ENCODE data around the gene IMPA2. TPM values are rescaled to one million over a fixed set of nuclear protein-coding genes. Genes with fewer than 3 reads are reported as not detected.
A peak's percentile ranks its signal among the peaks of the same experiment; 100 is the strongest.

IMPA2 gene
- total RNA-seq, 6 experiments from 2014 or later: 32.3 to 51.1 (median 45.7) TPM

- ATAC-seq (peak; percentile 97 to 98 (median 98)), DNase-seq (peak; percentile 93 to 96 (median 95))
- Histone ChIP-seq H3K4me1 (peaks cover 0 to 11% (median 5%) of the 10 kb centered on the region in 4 donors), H3K4me3 (peak overlapping the region; percentile 52 to 66 (median 62)), H3K27me3 (no peaks in the 10 kb centered on the region), H3K36me3 (no peaks in the 10 kb centered on the region), H3K27ac (peak overlapping the region; percentile 92 to 96 (median 95)), H3K9me3 (no peaks in the 10 kb centered on the region)
- intact Hi-C loops (cut with DNase I): no loop called here
- under 1% methylated on average over 26 of the region's 55 CpGs for WGBS (ENCODE audit: insufficient coverage, low coverage, low lambda C conversion rate, missing lambda C conversion rate)
- TF ChIP-seq, protein P1, sequence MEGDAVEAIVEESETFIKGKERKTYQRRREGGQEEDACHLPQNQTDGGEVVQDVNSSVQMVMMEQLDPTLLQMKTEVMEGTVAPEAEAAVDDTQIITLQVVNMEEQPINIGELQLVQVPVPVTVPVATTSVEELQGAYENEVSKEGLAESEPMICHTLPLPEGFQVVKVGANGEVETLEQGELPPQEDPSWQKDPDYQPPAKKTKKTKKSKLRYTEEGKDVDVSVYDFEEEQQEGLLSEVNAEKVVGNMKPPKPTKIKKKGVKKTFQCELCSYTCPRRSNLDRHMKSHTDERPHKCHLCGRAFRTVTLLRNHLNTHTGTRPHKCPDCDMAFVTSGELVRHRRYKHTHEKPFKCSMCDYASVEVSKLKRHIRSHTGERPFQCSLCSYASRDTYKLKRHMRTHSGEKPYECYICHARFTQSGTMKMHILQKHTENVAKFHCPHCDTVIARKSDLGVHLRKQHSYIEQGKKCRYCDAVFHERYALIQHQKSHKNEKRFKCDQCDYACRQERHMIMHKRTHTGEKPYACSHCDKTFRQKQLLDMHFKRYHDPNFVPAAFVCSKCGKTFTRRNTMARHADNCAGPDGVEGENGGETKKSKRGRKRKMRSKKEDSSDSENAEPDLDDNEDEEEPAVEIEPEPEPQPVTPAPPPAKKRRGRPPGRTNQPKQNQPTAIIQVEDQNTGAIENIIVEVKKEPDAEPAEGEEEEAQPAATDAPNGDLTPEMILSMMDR (IDR thresholded peaks at IDR 0.05): peak in 1 of 4 donors; percentile 8
- peak; percentile 77 for TF ChIP-seq POLR2A (IDR thresholded peaks at IDR 0.05)
Observed at GRCh38 chr18:11947214-11948191, 33.8 kb upstream of the IMPA2 start.

DNA sequence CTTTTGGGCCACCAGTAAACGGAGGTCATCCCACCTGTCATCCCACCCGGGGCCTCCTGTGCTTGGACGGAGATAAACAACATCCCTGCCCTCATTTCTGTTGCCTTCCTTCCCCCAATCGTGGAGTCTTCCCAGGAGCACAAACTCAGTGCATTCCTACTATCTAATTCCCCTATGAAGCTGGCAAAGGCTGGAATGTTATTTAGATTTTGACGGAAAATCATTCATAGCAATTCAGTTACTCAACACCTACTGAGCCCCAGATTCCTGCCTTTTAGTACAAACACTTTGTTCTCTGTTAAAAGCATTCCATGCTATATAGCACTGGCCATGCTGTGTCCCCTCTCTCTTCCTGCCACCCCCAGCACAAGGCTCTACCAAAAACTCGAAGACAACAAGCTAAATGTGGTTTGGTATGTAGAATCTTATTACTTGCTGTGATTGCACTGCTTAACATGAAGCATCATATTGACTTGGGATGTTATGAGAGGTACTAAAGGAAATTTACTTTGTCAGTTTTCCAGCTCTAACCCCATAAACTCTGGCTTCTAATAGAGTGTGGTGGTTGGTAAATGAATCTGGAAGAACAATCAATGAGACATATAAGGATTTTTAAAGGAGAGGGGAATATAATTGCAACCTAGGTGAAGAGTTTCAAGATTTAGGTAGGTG is 32.3 kb upstream of the IMPA2 start:
- Histone ChIP-seq H3K27ac (no peak overlapping the region), H3K9me3 (no peaks in the 10 kb centered on the region)
- no peak for ATAC-seq

GRCh38 chr18:11950824-11951223 is 30.5 kb upstream of the IMPA2 start:
- intact Hi-C loops (cut with DNase I): no loop called here
- no peaks in the 10 kb centered on the region for H3K9me3 ChIP-seq
- no peaks in the 10 kb centered on the region for H3K36me3 ChIP-seq
- no peak overlapping the region for H3K27ac ChIP-seq
- no peaks in the 10 kb centered on the region for H3K27me3 ChIP-seq
- WGBS (ENCODE audit: insufficient coverage, low coverage, low lambda C conversion rate, missing lambda C conversion rate): 74% methylated on average over 5 of the region's 5 CpGs
- H3K4me1 ChIP-seq: peaks cover 0 to 11% (median 5%) of the 10 kb centered on the region in 4 donors
- TF ChIP-seq POLR2A (IDR thresholded peaks at IDR 0.05): no peak
- TF ChIP-seq, protein P1 (IDR thresholded peaks at IDR 0.05): no peak
- no peak for ATAC-seq
- no peak overlapping the region for H3K4me3 ChIP-seq
- no peak for DNase-seq

More for the DNA sequence above, 32.3 kb upstream of the IMPA2 start:
- no peak for DNase-seq
- Histone ChIP-seq H3K36me3 (no peaks in the 10 kb centered on the region), H3K4me1 (peaks cover 0 to 11% (median 5%) of the 10 kb centered on the region in 4 donors), H3K4me3 (no peak overlapping the region), H3K27me3 (no peaks in the 10 kb centered on the region)
- WGBS (ENCODE audit: insufficient coverage, low coverage, low lambda C conversion rate, missing lambda C conversion rate): 77% methylated on average over 6 of the region's 6 CpGs
- TF ChIP-seq POLR2A (IDR thresholded peaks at IDR 0.05): no peak
- TF ChIP-seq, protein P1 (IDR thresholded peaks at IDR 0.05): no peak
- intact Hi-C loops (cut with DNase I): no loop called here

DNA sequence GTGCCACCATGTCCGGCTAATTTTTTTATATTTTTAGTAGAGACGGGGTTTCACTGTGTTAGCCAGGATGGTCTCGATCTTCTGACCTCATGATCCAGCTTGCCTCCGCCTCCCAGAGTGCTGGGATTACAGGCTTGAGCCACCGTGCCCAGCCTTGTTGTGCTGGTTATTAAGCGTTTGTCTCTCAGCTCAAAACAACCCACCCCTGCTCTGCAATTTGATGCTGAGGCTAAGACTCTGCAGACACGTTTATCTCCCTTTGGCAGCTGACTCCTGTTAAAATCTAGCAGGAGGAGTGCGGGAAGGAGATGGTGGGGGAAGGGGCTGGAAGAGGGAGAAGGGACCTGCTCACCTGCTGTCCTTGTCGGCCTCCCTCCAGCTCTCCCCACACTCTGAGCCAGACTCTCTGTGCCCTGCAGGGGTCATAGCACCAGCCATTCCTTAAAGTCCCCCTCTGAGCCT is 29.9 kb upstream of the IMPA2 start:
- 82% methylated on average over 8 of the region's 9 CpGs for WGBS (ENCODE audit: insufficient coverage, low coverage, low lambda C conversion rate, missing lambda C conversion rate)
- intact Hi-C loops (cut with DNase I): no loop called here

More for the DNA sequence above, 29.9 kb upstream of the IMPA2 start:
- Histone ChIP-seq H3K4me1 (peaks cover 0 to 6% (median 2%) of the 10 kb centered on the region in 4 donors), H3K36me3 (no peaks in the 10 kb centered on the region), H3K27me3 (no peaks in the 10 kb centered on the region), H3K4me3 (no peak overlapping the region), H3K27ac (no peak overlapping the region), H3K9me3 (no peaks in the 10 kb centered on the region)
- DNase-seq (no peak), ATAC-seq (no peak)
- TF ChIP-seq POLR2A (IDR thresholded peaks at IDR 0.05): no peak
- TF ChIP-seq, protein P1 (IDR thresholded peaks at IDR 0.05): no peak

Measured in right lobe of liver (tissue), 6 donors.